ENCODE data around the gene CHST15. TPM values are rescaled to one million over a fixed set of nuclear protein-coding genes. Genes with fewer than 3 reads are reported as not detected.
A peak's percentile ranks its signal among the peaks of the same experiment; 100 is the strongest.

Gene CHST15
- total and polyA plus RNA-seq, 4 donors: 5.4 to 45.3 (median 36.7) TPM

DNA sequence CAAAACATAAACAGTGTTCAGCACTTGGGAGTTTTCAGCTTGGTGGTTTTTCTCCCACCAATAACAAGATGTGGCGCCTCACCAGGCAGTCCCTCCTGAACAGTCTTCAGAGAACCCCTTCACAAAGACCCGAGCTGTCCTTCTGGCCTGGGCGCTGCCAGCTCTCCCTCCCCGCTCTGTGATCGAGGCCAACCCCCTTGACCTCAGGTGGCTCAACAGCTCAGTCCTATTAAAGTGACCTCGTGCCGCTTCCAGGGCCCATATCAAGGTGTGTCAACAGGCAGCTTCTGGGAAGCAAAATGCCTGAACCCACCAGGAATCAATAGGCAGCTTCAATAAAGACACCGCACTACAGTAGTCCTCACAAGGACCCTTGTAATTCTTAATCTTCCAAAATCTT, 63.3 kb downstream of the CHST15 start:
- Histone ChIP-seq H3K27ac (ENCODE audit: low read depth in 1 of 2, low read length in 1 of 2) (no peak overlapping the region), H3K4me1 (ENCODE audit: control insufficient read depth in 5 of 5, insufficient read depth in 5 of 5, low read length in 5 of 5) (peaks cover 0 to 90% (median 15%) of the 10 kb centered on the region in 5 donors), H3K27me3 (ENCODE audit: control insufficient read depth in 3 of 3, insufficient read depth in 3 of 3, low read length in 2 of 3) (no peaks in the 10 kb centered on the region), H3K9me3 (ENCODE audit: control insufficient read depth in 4 of 4, insufficient read depth in 3 of 4, low read length in 3 of 4) (no peaks in the 10 kb centered on the region), H3K4me3 (no peak overlapping the region), H3K9ac (ENCODE audit: insufficient read depth in 1 of 2, low read length in 2 of 2) (no peak overlapping the region), H3K36me3 (ENCODE audit: control insufficient read depth in 4 of 4, insufficient read depth in 4 of 4, low read length in 4 of 4) (peaks cover 0 to 6% (median 0%) of the 10 kb centered on the region in 4 donors)
- TF ChIP-seq, protein P1, sequence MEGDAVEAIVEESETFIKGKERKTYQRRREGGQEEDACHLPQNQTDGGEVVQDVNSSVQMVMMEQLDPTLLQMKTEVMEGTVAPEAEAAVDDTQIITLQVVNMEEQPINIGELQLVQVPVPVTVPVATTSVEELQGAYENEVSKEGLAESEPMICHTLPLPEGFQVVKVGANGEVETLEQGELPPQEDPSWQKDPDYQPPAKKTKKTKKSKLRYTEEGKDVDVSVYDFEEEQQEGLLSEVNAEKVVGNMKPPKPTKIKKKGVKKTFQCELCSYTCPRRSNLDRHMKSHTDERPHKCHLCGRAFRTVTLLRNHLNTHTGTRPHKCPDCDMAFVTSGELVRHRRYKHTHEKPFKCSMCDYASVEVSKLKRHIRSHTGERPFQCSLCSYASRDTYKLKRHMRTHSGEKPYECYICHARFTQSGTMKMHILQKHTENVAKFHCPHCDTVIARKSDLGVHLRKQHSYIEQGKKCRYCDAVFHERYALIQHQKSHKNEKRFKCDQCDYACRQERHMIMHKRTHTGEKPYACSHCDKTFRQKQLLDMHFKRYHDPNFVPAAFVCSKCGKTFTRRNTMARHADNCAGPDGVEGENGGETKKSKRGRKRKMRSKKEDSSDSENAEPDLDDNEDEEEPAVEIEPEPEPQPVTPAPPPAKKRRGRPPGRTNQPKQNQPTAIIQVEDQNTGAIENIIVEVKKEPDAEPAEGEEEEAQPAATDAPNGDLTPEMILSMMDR (IDR thresholded peaks at IDR 0.05; ENCODE audit: control extremely low read depth, extremely low read depth): no peak
- DNase-seq: peak in 1 of 3 donors; percentile 44
- ATAC-seq (ENCODE audit: insufficient read depth, low FRiP score): no peak
- 75 to 76% methylated on average over 8 of the region's 8 CpGs for WGBS, 2 donors

DNA sequence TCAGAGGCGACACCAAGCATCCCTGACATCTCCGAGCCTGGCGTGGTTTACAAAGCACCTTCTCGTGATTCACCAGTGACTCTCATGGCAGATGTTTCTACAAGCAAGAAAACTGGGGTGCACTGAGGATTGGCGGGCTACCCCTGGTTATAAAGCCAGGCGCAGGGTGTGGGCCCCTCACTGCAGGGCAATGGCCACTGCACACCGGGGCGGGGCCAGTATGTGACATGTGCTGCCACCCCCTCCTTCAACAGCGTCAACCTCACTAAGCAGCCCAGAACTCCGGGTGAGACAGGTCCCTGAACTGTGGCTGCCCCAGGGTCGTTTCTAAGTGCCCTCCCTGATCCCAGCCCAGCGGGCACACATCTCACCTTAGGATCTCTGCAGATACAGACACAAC, 63.8 kb downstream of the CHST15 start:
- Histone ChIP-seq H3K4me1 (ENCODE audit: control insufficient read depth in 5 of 5, insufficient read depth in 5 of 5, low read length in 5 of 5) (peaks cover 0 to 90% (median 15%) of the 10 kb centered on the region in 5 donors), H3K9ac (ENCODE audit: insufficient read depth in 1 of 2, low read length in 2 of 2) (no peak overlapping the region), H3K4me3 (no peak overlapping the region), H3K9me3 (ENCODE audit: control insufficient read depth in 4 of 4, insufficient read depth in 3 of 4, low read length in 3 of 4) (no peaks in the 10 kb centered on the region), H3K27ac (ENCODE audit: low read depth in 1 of 2, low read length in 1 of 2) (no peak overlapping the region), H3K36me3 (ENCODE audit: control insufficient read depth in 4 of 4, insufficient read depth in 4 of 4, low read length in 4 of 4) (peaks cover 0 to 6% (median 0%) of the 10 kb centered on the region in 4 donors), H3K27me3 (ENCODE audit: control insufficient read depth in 3 of 3, insufficient read depth in 3 of 3, low read length in 2 of 3) (no peaks in the 10 kb centered on the region)
- 82 to 87% methylated on average over 12 of the region's 12 CpGs for WGBS, 2 donors
- DNase-seq: no peak
- TF ChIP-seq, protein P1 (IDR thresholded peaks at IDR 0.05; ENCODE audit: control extremely low read depth, extremely low read depth): no peak
- no peak for ATAC-seq (ENCODE audit: insufficient read depth, low FRiP score)

DNA sequence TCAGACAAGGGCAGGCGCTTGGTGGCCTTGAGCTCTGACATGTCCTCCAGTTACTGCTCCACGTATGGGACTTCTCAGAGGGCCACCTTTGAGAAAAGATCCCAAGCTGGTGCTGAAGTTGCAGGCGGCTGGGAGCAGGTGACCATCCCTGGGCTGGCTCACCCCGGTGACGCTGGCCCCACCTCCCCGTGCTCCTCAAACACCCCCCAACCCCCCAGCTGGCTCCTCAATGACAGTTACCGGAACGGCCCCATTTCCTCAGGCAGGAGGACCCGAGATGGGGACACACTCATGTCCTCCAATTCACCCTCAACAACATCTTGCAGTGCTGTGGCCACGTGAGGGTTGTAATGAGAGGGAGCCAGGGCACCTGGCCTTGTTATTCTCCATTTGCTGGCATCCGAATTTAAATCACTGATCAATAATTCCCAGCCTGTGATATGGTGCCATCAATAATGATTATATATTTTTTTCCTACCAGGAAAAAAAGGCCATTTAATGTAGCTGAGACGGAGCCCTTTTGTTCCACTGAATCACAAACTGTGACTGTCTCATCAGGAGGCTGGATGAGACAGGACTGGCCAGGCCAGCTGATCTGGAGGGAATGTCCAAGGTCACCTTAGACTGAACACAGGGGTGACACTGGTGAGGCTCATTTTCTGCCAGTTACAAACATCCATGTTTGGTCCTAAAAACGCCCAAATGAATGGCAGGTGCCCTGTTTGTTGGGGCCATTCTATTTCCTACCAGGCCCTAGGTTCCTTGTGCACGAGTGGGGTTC, 64.5 kb downstream of the CHST15 start:
- TF ChIP-seq, protein P1 (IDR thresholded peaks at IDR 0.05; ENCODE audit: control extremely low read depth, extremely low read depth): no peak
- peaks cover 0 to 2% (median 0%) of the 10 kb centered on the region in 4 donors for H3K36me3 ChIP-seq (ENCODE audit: control insufficient read depth in 4 of 4, insufficient read depth in 4 of 4, low read length in 4 of 4)

More for the DNA sequence above, 64.5 kb downstream of the CHST15 start:
- DNase-seq (no peak), ATAC-seq (ENCODE audit: insufficient read depth, low FRiP score) (no peak)
- Histone ChIP-seq H3K9ac (ENCODE audit: insufficient read depth in 1 of 2, low read length in 2 of 2) (no peak overlapping the region), H3K9me3 (ENCODE audit: control insufficient read depth in 4 of 4, insufficient read depth in 3 of 4, low read length in 3 of 4) (no peaks in the 10 kb centered on the region), H3K27me3 (ENCODE audit: control insufficient read depth in 3 of 3, insufficient read depth in 3 of 3, low read length in 2 of 3) (no peaks in the 10 kb centered on the region), H3K4me1 (ENCODE audit: control insufficient read depth in 5 of 5, insufficient read depth in 5 of 5, low read length in 5 of 5) (peaks cover 0 to 85% (median 15%) of the 10 kb centered on the region in 5 donors), H3K4me3 (no peak overlapping the region), H3K27ac (ENCODE audit: low read depth in 1 of 2, low read length in 1 of 2) (no peak overlapping the region)
- 86 to 94% methylated on average over 14 of the region's 14 CpGs for WGBS, 2 donors
